GM18526 (cell line): Measurements from ENCODE around the gene C19orf38.

Source experiments
- POLR2A ChIP-seq: IDR thresholded peaks from 3 replicates; pipeline ENCODE4 v1.6.1; 2011; ENCODE audit not compliant: insufficient read length; ENCODE audit errors: extremely low read depth

C19orf38 gene, protein sequence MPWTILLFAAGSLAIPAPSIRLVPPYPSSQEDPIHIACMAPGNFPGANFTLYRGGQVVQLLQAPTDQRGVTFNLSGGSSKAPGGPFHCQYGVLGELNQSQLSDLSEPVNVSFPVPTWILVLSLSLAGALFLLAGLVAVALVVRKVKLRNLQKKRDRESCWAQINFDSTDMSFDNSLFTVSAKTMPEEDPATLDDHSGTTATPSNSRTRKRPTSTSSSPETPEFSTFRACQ

DNA sequence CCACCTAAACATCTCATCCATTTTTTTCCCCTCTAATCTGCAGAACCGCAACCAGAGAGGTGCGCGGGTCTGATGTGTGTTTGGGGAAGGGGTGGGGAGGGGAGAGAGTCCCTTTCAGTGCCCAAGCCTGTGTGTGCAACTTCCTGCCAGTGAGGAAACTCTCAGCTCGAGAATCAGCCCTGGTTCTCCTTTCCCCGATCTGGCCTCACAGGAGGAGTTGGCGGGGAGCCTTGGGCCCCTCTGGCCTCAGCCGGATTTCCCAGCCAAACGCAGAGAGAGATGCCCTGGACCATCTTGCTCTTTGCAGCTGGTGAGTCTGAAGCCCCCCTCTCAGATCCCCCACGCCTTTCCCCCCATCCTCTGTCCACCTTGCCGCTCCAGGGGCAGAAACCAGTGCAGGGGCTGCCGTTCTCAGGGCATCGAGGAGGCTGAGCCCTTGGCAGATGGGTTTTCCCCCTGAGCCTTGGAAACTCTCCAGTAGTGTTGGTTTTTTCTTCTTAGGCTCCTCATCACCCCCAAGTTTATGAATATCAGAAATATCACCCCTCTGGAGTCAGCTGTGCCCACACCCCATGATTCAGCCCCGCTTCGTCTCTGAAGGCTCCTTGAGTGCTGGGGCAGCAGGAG lies at the start of gene C19orf38:
Gene C19orf38, plus strand, starts transcription at position 186 of the 627 bp plus-strand sequence. Its CDS starts 94 bp downstream, at position 280.
- no peak for TF ChIP-seq POLR2A

DNA sequence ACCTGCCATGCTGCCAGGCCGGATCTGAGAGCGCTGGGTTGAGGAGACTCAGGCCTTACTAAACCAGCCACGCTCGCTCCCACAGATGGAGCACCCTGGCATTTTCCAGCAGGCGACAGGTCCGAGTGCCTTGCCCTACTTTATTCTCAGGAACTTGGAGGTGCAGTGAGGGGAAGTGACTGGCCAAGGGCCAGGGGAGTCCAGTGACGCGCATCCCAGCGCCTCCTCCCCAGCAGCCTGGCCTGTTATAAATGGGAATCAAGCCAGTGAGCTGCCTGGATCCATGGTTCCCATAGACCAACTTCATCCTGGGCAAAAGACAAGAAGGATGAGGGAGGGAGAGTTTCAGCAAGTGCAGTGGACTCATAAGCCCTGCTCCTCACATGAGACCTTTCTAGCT lies 47.7 kb upstream of the C19orf38 start:
- no peak for TF ChIP-seq POLR2A

DNA sequence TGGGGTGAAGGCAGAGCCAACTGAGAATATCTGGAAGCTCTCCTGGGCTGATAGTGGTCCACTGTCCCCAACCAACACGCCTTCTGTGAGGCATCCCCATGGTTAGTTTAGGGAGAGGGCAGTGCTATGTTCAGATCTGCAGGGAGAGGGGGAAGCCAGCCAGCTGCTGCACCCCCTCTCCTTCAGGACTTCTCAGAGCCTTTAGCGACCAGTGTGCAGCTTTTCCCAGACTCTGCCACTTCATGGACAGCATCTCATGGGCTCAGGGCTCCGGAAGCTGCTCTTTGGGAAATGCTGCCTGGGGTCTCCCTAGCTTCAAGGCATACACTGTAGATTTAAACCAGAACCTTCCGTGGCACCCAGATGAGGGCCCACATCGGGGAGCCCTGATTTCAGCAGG lies 45.7 kb upstream of the C19orf38 start:
- no peak for TF ChIP-seq POLR2A

DNA sequence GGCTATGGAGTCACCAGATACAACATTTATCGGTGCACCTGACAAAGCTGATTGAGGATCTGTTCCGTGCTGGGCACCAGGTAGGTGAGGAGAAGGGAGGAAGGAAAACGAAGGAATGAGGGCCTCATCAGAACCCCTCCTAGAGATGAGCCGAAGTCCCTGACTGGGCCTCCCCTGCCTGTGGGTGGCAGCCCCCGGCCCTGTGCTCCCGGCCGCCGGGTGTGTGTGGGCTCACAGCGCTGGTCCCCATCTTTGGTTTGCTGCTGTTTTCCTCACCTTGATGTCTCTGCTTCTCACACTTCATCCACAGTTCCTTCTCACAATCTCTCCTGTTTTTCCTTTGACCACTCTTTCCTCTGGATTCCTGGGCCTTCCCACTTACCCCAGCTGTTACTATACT lies 45.0 kb upstream of the C19orf38 start:
- TF ChIP-seq POLR2A = no peak

DNA sequence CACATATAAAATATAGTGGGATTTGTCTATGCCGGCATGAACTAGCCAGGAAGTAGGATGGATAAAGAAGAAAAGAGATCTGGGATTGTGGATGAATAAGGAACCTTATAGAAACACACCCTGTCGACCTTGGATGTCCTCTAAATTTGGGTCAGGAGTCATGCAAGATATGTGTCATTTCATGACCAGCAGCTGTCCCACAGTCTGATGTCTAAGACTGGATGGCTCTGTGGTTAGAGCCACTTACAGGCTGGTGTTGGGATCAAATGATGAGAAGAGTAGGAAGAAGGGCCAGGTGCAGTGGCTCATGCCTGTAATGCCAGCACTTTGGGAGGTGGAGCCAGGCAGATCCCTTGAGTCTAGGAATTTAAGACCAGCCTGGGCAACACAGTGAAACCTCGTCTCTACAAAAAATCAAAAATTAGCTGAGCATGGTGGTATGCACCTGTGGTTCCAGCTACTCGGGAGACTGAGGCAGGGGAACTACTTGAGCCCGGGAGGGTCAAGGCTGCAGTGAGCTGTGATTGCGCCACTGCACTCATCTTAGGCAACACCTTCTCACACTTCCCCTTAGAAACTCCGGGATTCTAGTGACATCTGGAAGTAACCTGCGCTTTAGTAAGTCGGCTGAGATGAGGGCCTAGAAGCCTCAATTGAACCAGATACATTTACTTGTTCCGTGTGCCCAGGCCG lies 43.0 kb upstream of the C19orf38 start:
- TF ChIP-seq POLR2A = no peak

DNA sequence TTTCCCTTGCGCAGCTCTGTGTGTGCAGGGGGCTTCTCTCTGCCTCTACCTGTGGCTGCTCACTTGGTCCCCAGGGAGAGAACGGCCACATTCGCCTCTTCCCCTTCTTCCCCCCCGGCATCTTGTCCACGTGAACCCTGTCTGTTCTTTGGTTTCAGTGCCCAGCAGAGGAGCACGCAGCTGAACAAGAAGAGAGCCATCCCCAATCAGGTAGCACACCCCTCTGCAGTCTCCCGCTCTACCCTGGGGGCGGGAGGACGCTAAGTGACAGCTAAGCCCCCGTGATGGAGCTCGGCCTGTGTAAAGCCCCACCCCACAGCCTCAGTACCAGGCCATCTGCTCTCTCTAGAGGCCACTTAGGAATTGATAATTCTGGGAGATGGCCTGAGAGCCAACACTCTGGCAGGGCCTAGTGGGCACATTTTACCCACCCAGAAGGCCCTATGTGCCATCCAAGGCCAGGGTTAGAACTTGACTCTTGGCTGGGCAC lies 42.4 kb upstream of the C19orf38 start:
- TF ChIP-seq POLR2A = no peak

DNA sequence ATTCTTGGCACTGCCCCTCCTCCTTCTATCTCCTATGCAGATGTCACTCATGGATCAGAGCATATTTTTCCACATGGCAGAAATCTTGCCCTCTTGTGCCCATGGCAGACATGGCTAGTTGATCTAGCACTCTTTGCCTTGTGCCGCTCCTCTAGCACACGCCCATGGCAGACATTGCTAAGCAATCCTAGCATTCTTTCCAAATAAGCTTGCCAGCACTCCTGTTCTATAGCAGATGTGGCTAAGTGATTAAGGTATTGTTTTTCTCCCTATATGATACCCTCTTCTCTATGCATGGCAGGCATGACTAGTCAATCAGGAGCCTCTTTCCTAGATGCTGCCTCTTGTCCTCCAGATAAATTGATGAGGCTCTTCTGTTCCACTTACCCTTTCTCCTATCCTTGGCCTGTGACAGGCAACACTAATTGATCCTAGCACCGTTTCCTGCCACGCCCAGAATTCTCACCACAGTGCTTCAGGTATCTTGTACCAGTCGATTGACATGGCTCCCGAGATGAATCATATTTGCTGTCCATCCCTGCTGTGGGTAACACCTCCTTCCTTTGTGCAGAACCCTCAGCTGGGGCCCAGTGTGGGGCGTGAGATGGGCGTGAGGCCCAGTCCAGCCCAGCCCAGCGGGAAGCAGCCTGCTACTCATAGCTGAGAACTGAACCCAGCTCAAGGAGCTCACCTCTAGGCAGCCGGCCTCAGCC lies 39.1 kb upstream of the C19orf38 start:
- no peak for TF ChIP-seq POLR2A

DNA sequence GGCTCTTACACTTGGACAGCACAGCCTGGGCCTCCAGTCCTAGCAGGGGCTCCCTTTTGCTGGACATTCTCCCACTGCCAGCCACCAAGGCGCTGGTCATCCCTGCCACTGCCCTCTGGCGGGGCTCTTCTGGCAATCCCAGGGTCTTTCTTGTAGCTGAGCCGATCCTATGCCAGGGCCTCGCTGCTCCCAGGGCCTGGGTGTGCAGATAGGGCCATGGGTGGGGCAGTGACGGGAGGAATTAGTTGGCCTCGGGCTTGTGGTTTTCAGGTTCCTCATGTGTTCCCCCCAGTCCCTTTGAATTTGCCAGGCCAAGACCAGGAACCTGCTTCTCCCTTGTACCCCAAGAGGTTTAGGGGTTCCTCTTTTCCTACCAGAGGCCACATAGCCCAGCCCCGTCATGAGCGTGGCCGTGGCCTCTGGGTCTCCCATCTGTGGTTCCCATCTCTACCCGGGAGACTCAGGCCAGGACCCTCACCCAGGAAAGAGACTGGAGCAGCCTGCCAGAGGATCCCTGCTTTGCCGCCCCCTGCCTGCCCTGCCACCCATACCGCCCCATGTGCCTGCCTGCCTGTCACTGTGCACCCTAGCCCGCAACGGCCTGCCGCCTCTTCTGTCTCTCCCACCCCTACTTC lies 38.4 kb upstream of the C19orf38 start:
- TF ChIP-seq POLR2A = no peak

DNA sequence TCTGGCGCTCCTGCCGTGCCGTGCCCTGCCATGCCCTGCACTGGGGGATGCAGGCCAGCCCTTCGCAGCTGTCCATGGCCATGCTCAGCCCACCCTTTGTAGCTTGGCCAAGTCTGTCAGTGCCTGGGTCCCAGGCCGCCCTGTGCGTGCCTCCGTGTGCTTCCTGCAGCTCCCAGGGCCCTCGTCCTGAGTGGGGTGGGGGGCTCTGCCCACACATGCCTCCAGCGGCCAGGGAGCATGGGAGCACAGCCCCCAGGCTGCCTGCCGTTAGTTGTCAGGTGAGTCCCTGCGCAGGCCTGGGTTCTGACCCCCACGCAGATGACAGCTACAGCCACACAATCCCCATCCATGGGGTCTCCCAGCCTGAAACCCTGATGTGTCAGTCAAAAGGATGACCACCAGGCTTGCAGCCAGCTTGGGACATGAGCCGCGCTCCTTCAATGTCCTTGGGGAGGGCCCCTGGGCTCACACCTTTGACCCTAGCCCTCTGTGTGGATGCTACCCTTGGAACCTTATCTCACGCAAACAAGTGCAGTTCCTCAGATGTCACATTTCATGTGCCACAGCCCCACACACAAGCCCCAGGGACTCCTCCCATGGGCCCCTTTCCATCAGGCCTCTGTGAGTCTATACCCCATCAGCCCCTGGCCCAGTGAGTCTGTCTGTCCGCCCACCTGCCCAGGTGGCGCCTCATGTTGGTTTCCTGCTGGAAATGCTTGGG lies 36.7 kb upstream of the C19orf38 start:
- no peak for TF ChIP-seq POLR2A

DNA sequence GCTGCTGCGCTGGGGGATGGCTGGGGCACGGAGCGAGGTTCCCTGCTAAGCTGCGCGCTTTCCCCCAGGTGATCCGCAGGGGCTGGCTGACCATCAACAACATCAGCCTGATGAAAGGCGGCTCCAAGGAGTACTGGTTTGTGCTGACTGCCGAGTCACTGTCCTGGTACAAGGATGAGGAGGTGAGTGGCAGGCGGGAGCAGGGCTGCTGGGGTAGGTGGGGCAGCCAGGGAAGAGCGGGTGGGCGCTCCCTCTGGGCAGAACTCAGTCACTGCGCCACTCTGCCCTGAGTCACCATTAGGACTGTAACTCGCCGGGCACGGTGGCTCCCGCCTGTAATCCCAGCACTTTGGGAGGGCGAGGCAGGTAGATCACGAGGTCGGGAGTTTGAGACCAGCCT lies 36.0 kb upstream of the C19orf38 start:
- TF ChIP-seq POLR2A = no peak

DNA sequence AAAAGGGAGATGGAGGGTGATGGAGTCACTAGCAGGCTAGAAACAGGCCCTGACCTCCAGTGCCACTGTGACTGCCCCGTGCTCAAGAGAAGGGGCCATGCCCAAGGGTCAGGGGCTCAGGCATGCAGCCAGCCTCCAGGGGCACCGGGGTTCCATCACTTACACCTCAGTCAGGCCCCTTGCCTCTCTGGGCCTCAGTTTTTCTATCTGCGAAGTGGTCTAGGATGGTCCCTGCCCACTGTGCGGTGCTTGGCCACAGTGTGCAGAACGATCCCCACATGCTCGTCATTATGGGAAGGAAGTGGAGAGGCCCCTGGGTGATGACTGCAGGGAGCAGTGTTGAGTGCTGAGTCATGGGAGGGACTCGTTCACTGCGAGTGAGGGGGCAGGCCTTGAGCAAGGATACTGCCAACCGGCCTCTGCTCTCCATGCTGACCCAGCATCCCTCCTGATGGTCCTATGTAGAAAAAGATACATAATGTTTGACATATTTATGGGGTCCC lies 35.3 kb upstream of the C19orf38 start:
- no peak for TF ChIP-seq POLR2A

DNA sequence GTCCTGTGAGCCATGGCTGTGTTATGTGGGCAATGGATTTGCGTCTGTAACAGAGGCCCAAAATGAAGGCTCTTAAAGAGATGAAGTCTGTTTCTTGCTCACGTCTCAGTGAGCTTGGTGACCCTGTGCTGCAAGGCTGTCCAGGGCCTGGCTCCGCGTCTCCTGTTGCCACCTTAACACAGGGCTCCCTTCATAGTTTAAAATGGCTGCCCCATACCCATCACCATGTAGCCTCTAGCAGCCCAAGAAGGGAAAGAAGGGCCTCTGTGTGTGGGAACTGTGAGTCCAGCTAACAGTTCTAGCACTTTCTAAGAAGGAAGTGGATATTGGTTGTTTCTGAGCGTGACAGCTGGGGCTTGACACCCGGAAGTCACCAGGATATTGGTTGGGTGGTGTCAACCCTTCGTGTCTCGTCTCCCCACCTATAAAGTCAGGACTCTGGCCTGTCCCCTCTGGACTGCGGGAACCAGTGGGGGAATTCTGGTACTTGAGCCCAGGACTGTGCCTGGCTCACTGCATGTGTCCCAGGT lies 33.1 kb upstream of the C19orf38 start:
- TF ChIP-seq POLR2A = no peak

DNA sequence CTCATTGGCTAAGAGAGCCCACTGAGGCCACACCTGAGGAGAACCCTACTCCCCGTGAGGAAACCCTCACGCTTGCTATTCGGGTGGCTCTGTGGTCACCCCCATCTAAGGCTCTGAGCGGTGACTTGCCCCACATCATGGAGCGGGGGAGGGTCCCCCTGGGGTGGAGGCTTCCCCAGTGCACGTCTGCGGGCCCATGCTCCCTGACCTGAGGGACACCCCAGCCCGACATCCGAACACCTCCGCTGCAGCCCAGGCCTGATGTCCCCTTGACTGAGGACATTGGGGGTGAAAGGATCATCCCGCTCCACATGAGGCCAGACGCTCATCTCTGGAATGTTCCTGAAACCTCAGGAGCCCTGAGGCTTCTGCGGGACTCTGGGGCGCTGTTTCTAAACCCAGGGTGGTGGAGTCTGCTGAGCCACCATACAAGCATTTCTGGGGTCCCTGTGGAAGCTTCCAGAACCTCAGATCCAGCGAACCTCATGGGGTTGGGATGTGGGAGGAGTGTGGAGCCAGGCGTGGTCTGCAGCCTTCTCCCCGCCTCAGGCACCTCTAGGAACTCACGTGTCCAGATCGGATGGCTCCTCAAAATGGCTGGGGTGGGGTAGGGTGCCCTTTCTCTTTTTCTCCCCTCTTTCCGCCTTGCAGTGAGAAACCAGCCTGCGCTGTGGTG lies 32.1 kb upstream of the C19orf38 start:
- TF ChIP-seq POLR2A = no peak

DNA sequence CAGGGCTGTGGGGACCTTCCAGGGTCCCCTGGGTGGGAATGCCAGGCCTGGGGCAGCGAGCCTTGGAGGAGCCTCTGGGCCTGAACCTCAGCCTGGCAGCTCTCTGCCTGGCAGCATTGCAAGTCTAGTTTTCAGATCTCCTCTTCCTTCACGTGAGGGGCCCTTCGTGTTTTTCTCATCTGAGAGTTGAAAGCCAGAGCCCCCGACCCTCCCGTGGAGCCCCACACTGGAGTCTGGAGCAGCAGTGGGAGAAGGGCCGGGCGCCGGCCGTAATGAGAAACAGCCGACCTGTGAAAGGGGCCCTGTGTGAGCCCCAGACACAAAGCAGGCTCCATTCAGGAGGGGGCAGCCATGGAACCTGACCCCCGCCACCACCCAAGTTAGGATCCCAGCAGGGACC lies 31.5 kb upstream of the C19orf38 start:
- TF ChIP-seq POLR2A = no peak
